ENCODE measurements around the gene CER1. TPM values are rescaled to one million over a fixed set of nuclear protein-coding genes. Genes with fewer than 3 reads are reported as not detected.

Gene CER1, protein sequence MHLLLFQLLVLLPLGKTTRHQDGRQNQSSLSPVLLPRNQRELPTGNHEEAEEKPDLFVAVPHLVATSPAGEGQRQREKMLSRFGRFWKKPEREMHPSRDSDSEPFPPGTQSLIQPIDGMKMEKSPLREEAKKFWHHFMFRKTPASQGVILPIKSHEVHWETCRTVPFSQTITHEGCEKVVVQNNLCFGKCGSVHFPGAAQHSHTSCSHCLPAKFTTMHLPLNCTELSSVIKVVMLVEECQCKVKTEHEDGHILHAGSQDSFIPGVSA
- not detected for total RNA-seq
- long read RNA-seq = 0 reads

DNA sequence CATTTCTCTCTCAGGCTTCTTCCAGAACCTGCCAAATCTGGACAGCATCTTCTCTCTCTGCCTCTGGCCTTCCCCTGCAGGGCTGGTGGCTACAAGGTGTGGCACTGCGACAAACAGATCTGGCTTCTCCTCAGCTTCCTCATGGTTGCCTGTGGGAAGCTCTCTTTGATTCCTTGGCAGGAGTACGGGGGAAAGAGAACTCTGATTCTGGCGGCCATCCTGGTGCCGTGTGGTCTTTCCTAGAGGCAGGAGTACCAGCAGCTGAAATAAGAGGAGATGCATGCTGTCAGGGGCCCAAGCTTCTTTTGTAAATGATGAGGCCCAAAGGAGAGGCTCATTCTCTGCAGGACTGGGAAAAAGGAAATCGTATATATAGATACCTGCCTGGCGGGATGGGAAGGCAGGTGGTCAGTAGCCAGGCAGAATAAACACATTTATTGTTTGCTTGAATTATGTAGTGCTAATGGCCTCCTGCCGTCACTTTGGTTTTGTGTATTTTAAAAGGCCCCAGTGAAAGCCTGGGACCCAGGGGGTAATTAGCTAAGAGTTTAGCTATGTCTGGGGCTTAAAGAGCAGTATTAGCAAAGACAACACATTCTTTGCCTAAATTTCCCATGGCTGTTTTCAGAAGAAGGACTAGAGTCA, at the start of gene CER1:
Gene CER1, minus strand, starts transcription at position 343 of the 645 bp plus-strand sequence. Its CDS starts 61 bp downstream, at position 282.
- intact Hi-C loops (cut with DNase I) = no loop called here

GRCh38 chr9:14770592-14770991, 48.1 kb upstream of the CER1 start:
- DNase-seq (ENCODE audit: low spot score) = no peak
- intact Hi-C loops (cut with DNase I) = no loop called here

More for the DNA sequence above, at the start of gene CER1:
- no peak for DNase-seq (ENCODE audit: low spot score)

DNA sequence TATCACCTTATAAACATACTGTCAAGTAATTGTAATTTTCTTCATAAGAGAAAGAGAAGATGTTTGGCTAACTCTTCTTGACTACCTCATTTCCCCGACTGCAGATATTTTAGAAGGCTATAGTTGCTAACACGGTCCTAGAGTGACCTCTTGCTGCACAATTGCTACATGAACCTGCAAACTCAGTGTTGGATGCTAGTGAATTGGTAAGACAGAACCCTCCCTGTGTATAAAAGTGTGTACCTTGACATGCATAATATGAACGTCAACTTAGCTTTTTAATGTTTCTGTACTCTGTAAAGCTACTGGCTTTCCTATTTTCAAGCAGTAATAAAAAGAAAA, 46.7 kb upstream of the CER1 start:
- intact Hi-C loops (cut with DNase I) = loop anchor here (2.0 to 5.0 kb wide), 2 partner anchors 152 to 302 kb away; no protein-coding TSS in a partner anchor
- no peak for DNase-seq (ENCODE audit: low spot score)

- intact Hi-C loops (cut with DNase I) = loop anchor here (2.0 to 5.0 kb wide), 2 partner anchors 152 to 301 kb away; no protein-coding TSS in a partner anchor
- DNase-seq (ENCODE audit: low spot score) = no peak
Measured at GRCh38 chr9:14768405-14769229, 46.1 kb upstream of the CER1 start.

DNA sequence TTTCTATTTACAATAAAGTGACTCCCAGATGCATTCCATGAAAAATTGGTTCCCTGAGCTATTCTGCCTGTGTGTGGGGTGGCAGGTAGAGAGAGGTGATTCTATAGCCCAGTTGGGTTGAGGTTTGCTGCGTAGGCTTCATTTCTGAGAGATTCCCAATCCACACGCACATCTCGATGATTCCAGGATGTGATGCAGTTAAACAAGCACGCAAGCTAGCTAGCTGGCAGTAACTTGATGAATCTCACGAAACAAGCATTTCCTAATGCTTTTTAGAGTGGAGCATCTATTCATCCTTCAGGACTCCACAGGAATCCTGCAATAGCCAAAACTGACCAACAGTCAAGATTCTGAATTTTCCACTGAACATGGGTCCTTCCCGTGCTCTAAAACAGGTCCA, 43.8 kb upstream of the CER1 start:
- intact Hi-C loops (cut with DNase I) = loop anchor here (5.0 kb wide), 1 partner anchor 299 kb away; no protein-coding TSS in a partner anchor
- no peak for DNase-seq (ENCODE audit: low spot score)

DNA sequence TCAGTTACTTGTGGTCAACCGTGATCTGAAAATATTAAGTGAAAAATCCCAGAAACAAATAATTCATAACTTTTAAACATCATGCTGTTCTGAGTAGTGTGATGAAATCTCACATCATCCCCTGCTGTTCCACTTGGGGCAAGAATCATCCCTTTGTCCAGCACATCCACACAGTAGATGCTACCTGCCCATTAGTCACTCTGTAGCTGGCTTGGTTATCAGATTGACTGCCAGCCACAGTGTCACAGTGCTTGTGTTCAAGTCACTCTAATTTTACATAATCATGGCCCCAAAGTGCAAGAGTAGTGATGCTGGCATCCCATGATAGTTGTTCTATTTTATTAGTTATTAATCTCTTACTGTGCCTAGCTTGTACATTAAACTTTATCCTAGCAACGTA, 39.1 kb upstream of the CER1 start:
- DNase-seq (ENCODE audit: low spot score) = no peak
- intact Hi-C loops (cut with DNase I) = no loop called here

- no peak for DNase-seq (ENCODE audit: low spot score)
- intact Hi-C loops (cut with DNase I) = no loop called here
Measured at GRCh38 chr9:14760060-14760459, 37.5 kb upstream of the CER1 start.

DNA sequence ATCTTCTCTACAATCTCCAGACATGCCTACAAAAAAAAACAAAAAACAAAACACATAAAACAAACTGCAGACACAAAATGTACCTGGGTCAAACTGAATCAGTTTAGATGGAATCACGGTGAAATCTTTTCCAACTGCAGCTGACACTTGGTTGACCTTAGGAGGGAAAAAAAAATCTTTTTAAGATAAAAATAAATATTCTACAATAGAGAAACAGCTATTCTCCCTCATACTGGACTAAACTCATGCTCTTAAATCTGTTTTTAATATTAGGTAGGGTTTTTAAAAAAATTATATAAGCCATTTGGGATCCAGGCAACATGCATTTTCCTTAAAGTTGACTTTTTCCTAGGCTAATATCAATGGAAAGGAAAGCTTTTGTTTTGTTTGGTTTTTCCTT, 33.8 kb upstream of the CER1 start:
- intact Hi-C loops (cut with DNase I) = no loop called here
- DNase-seq (ENCODE audit: low spot score) = no peak

GRCh38 chr9:14752871-14753270, 30.3 kb upstream of the CER1 start:
- intact Hi-C loops (cut with DNase I) = no loop called here
- DNase-seq (ENCODE audit: low spot score) = no peak

DNA sequence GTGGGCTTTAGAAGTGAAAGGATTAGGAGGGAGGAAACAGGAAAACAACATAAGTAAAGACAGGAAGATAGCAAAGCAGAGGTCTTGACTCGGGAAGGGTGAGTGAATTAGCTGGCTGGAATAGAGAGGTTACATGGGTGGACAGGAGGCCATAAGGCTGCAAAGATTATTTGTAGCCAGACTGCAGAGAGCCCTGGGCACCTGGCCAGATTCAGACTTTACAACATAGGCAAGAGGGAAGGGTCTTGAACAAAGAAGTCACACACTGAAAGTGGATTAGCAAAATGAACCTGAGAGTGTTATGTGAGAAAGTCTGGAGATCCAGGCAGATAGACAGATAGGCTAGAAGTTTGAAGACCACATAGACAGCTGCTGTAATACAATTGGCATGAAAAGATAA, 29.7 kb upstream of the CER1 start:
- no peak for DNase-seq (ENCODE audit: low spot score)
- intact Hi-C loops (cut with DNase I) = no loop called here

- DNase-seq (ENCODE audit: low spot score) = no peak
- intact Hi-C loops (cut with DNase I) = no loop called here
Measured at GRCh38 chr9:14750821-14751220, 28.3 kb upstream of the CER1 start.

- intact Hi-C loops (cut with DNase I) = no loop called here
- DNase-seq (ENCODE audit: low spot score) = no peak
Measured at GRCh38 chr9:14749741-14750211, 27.2 kb upstream of the CER1 start.

GRCh38 chr9:14748373-14748772, 25.8 kb upstream of the CER1 start:
- intact Hi-C loops (cut with DNase I) = no loop called here
- DNase-seq (ENCODE audit: low spot score) = no peak

- intact Hi-C loops (cut with DNase I) = no loop called here
- no peak for DNase-seq (ENCODE audit: low spot score)
Measured at GRCh38 chr9:14747111-14747510, 24.6 kb upstream of the CER1 start.

- intact Hi-C loops (cut with DNase I) = no loop called here
- DNase-seq (ENCODE audit: low spot score) = no peak
Measured at GRCh38 chr9:14746626-14747025, 24.1 kb upstream of the CER1 start.

- no peak for DNase-seq (ENCODE audit: low spot score)
- intact Hi-C loops (cut with DNase I) = no loop called here
Measured at GRCh38 chr9:14744768-14745167, 22.2 kb upstream of the CER1 start.

- DNase-seq (ENCODE audit: low spot score) = no peak
- intact Hi-C loops (cut with DNase I) = no loop called here
Measured at GRCh38 chr9:14741369-14741768, 18.8 kb upstream of the CER1 start.

DNA sequence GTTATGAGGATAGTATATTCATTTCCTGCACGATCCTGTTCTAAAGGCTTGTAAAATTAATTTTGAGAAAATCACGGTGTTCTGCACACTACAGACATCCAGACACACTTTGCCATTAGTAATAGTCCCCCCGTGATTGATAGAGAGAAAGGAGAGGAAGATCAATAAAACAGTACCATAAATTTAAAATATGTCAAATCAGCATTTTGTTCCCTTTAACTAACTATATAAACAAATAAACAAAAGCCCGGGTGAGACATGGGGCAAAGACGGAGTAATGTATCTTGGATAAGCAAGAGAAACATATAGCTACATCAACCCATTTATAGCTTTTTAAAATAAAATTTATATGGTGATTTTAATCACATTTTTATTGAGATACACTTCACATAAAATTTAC, 10.6 kb upstream of the CER1 start:
- no peak for DNase-seq (ENCODE audit: low spot score)
- intact Hi-C loops (cut with DNase I) = no loop called here

GRCh38 chr9:14731294-14731981, 8.9 kb upstream of the CER1 start:
- intact Hi-C loops (cut with DNase I) = no loop called here

DNA sequence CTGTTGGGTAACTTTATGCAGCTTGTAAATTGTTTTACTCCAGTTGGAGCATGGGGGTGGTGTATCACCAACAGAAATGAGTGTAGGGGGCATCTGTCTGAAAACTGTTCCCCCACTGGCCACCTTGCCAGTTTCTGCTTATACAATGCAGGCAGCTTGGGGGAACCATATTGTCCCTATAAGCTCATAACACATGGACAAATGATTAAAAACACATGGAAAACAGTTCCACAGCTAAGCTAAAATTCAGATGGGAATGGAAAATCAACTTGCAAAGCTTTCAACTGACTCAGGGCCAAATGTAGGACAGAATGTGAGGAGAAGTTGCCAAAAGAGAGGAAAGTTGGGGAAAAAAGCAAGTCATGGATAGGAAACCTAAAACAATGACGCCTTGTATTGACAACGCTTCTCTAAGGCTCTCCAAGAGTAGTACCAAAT, 7.9 kb upstream of the CER1 start:
- no peak for DNase-seq (ENCODE audit: low spot score)
- intact Hi-C loops (cut with DNase I) = no loop called here

More at GRCh38 chr9:14731294-14731981, 8.9 kb upstream of the CER1 start:
- no peak for DNase-seq (ENCODE audit: low spot score)

Data from cardiac septum (tissue), 1 donor.